IMR-90 (cell line): ENCODE data around the gene ABCC10.

ENCODE experiments used
- CTCF ChIP-seq: conservative IDR thresholded peaks from 2 replicates; pipeline ENCODE4 v1.5.1; 2012; ENCODE audit warnings: mild to moderate bottlenecking, low read depth, low read length, improper control_type of control experiment
- MAFK ChIP-seq: IDR thresholded peaks from 2 replicates; pipeline ENCODE4 v1.6.1; 2012; ENCODE audit warnings: low read depth, low read length, improper control_type of control experiment
- SMC3 ChIP-seq: fragments of 150-350 bp; IDR thresholded peaks from 2 replicates; pipeline ENCODE4 v1.6.1; 2016; ENCODE audit warnings: low read depth, mild to moderate bottlenecking, antibody characterized with exemption, low read length, moderate library complexity

GRCh38 chr6:43416935-43417334 is 10.4 kb upstream of the ABCC10 start:
- TF ChIP-seq CTCF (no peak), SMC3 (no peak), MAFK (no peak)
